Measurements from ENCODE around the gene CHD1. TPM values are rescaled to one million over a fixed set of nuclear protein-coding genes. Genes with fewer than 3 reads are reported as not detected.

The CHD1 gene
- total RNA-seq, 4 donors from 2014 or later, result 39.8 to 70.6 (median 54.1) TPM

DNA sequence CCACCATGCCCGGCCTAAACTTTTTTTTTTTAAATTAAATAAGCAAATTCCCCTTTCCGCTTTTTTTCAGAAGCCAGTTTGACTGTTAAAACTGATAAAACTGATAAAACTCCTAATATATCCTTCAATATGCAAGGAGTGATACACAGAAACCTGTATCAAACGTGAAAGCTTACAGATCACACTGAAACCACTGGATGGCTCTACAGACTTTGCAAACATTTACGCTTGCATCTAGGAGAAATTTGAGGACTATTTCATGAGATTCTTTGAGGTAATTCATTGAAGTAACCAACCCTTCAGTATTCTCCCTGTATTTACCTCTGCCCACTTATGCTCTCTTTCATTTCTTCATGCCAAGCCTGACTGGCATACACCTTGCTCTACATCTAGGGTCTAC, 40.6 kb upstream of the CHD1 start:
- TF ChIP-seq POLR2AphosphoS5 (IDR thresholded peaks at IDR 0.05), result no peak
- TF ChIP-seq EP300 (IDR thresholded peaks at IDR 0.05), result no peak
- TF ChIP-seq, protein P1, sequence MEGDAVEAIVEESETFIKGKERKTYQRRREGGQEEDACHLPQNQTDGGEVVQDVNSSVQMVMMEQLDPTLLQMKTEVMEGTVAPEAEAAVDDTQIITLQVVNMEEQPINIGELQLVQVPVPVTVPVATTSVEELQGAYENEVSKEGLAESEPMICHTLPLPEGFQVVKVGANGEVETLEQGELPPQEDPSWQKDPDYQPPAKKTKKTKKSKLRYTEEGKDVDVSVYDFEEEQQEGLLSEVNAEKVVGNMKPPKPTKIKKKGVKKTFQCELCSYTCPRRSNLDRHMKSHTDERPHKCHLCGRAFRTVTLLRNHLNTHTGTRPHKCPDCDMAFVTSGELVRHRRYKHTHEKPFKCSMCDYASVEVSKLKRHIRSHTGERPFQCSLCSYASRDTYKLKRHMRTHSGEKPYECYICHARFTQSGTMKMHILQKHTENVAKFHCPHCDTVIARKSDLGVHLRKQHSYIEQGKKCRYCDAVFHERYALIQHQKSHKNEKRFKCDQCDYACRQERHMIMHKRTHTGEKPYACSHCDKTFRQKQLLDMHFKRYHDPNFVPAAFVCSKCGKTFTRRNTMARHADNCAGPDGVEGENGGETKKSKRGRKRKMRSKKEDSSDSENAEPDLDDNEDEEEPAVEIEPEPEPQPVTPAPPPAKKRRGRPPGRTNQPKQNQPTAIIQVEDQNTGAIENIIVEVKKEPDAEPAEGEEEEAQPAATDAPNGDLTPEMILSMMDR (IDR thresholded peaks at IDR 0.05), result no peak
- no peak for TF ChIP-seq POLR2A (IDR thresholded peaks at IDR 0.05)
- no peaks in the 10 kb centered on the region for H3K4me1 ChIP-seq
- H3K27me3 ChIP-seq, result no peaks in the 10 kb centered on the region
- 94% methylated on average over 4 of the region's 4 CpGs for WGBS
- no peaks in the 10 kb centered on the region for H3K36me3 ChIP-seq
- H3K27ac ChIP-seq, result no peak overlapping the region
- H3K9me3 ChIP-seq, result no peaks in the 10 kb centered on the region
- DNase-seq (ENCODE audit: low spot score in 2 of 2), result no peak
- H3K4me3 ChIP-seq, result no peak overlapping the region

DNA sequence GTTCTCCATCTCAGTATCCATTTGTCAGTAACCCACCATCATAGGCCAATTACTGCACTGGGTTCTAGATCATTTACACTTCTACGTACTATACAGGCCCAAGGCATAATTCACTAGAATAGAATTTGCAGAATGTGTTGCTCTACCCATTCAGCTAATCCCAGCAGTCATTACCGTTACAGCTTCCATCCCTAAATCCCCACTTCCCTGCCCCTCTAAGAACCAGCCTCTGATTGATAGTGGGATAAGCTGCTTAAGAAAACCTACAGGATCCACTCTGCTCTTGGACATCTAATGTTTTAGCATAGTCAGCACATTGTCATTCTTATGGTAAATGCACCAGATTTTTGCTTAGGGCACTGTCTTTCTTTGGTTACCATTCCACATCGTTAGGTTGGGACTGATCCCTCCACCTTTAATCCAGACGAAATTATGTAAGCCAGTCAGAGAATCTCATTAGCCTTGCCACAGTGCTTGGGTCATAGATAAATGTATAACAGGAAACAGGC, 39.3 kb upstream of the CHD1 start:
- H3K4me3 ChIP-seq, result no peak overlapping the region
- TF ChIP-seq, protein P1 (IDR thresholded peaks at IDR 0.05), result no peak
- TF ChIP-seq EP300 (IDR thresholded peaks at IDR 0.05) (no peak), POLR2AphosphoS5 (IDR thresholded peaks at IDR 0.05) (no peak), POLR2A (IDR thresholded peaks at IDR 0.05) (no peak)
- no peak for DNase-seq (ENCODE audit: low spot score in 2 of 2)
- 91% methylated on average over 4 of the region's 4 CpGs for WGBS
- H3K27me3 ChIP-seq, result no peaks in the 10 kb centered on the region
- H3K36me3 ChIP-seq, result no peaks in the 10 kb centered on the region
- H3K9me3 ChIP-seq, result no peaks in the 10 kb centered on the region
- H3K4me1 ChIP-seq, result no peaks in the 10 kb centered on the region
- no peak overlapping the region for H3K27ac ChIP-seq

DNA sequence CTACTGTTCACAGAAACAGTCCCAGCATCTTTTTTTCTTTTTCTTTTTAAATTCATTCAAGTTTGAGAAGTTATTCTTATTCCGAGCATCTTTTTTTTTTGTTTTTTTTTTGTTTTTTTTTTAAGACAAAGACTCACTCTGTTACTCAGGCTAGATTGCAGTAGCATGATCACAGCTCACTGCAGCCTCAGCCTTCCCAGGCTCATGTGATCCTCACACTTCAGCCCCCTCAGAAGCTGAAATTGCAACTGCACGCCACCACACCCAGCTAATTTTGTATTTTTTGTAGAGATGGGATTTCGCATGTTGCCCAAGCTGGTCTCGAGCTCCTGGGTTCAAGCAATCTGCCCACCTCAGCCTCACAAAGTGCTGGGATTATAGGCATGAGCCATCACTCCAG, 36.4 kb upstream of the CHD1 start:
- Histone ChIP-seq H3K36me3 (no peaks in the 10 kb centered on the region), H3K27me3 (no peaks in the 10 kb centered on the region), H3K9me3 (no peaks in the 10 kb centered on the region), H3K4me3 (no peak overlapping the region), H3K4me1 (no peaks in the 10 kb centered on the region), H3K27ac (no peak overlapping the region)
- 92% methylated on average over 4 of the region's 4 CpGs for WGBS
- no peak for TF ChIP-seq POLR2A (IDR thresholded peaks at IDR 0.05)
- TF ChIP-seq POLR2AphosphoS5 (IDR thresholded peaks at IDR 0.05), result no peak
- no peak for DNase-seq (ENCODE audit: low spot score in 2 of 2)

DNA sequence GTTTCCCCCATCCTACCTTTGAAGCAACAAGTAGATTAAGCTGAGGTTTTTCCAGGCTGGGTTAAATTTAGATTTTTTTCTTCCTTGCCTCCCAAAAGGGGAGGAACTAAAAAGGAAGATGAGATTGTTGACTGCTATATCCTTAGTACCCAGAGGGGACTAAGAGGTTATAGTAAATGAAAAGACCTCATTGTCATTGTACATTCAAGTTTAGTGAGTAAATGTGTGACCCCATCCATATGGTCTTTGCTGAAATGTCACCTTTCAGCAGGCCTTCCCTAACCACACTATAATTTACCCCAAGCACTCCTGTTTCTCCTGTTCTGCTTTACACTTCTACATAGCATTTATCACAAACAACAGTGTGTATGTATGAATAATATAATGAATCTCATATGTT, 35.8 kb upstream of the CHD1 start:
- TF ChIP-seq, protein P1 (IDR thresholded peaks at IDR 0.05), result no peak
- no peak for TF ChIP-seq EP300 (IDR thresholded peaks at IDR 0.05)
- no peak for DNase-seq (ENCODE audit: low spot score in 2 of 2)
- H3K27ac ChIP-seq, result no peak overlapping the region

DNA sequence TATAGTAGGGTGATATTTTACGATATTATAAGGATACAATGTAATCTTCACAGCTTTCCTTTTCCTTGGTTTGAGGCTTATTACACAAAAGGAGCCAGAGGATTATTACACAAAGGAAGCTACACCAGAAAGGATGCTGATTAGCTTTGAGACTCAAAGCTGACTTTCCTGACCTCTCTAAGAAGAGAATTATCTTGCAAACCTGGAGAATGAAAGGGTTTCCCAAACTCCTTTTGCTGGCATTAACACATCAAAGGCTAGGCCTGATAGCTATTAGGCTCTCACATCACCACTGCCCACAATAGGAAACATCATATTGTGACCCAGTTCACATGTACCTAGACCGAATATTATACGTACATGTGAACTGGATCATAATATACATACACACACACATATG, 34.2 kb upstream of the CHD1 start:
- no peaks in the 10 kb centered on the region for H3K9me3 ChIP-seq
- 86% methylated on average over 3 of the region's 3 CpGs for WGBS
- H3K4me1 ChIP-seq, result no peaks in the 10 kb centered on the region
- no peak overlapping the region for H3K4me3 ChIP-seq
- no peak overlapping the region for H3K27ac ChIP-seq
- DNase-seq (ENCODE audit: low spot score in 2 of 2), result no peak
- H3K36me3 ChIP-seq, result no peaks in the 10 kb centered on the region
- no peaks in the 10 kb centered on the region for H3K27me3 ChIP-seq
- TF ChIP-seq POLR2A (IDR thresholded peaks at IDR 0.05) (no peak), POLR2AphosphoS5 (IDR thresholded peaks at IDR 0.05) (no peak), EP300 (IDR thresholded peaks at IDR 0.05) (no peak)
- TF ChIP-seq, protein P1 (IDR thresholded peaks at IDR 0.05), result no peak

More for the DNA sequence above, 35.8 kb upstream of the CHD1 start:
- Histone ChIP-seq H3K4me1 (no peaks in the 10 kb centered on the region), H3K27me3 (no peaks in the 10 kb centered on the region), H3K36me3 (no peaks in the 10 kb centered on the region), H3K9me3 (no peaks in the 10 kb centered on the region), H3K4me3 (no peak overlapping the region)

DNA sequence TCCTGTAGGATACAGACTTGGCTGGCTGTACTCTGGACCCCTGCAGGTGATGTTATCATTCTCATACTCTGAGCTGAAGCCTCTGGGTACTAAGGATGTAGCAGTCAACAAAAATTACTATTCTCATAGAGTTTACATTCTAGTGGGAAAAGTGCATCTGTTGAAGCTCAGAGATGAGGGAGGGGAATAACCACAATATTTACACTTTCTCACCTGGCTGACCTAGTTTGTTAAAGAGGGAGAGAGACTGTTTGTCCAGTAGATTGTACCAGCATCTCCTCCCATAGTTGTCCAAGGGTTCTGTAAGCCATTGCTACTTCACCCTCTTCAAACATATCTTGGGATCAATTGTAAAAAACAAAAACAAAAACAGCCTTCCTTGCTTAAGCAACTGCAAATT, 33.8 kb upstream of the CHD1 start:
- DNase-seq (ENCODE audit: low spot score in 2 of 2), result no peak
- TF ChIP-seq EP300 (IDR thresholded peaks at IDR 0.05) (no peak), POLR2A (IDR thresholded peaks at IDR 0.05) (no peak), POLR2AphosphoS5 (IDR thresholded peaks at IDR 0.05) (no peak)
- TF ChIP-seq, protein P1 (IDR thresholded peaks at IDR 0.05), result no peak
- Histone ChIP-seq H3K27me3 (no peaks in the 10 kb centered on the region), H3K4me3 (no peak overlapping the region), H3K4me1 (no peaks in the 10 kb centered on the region), H3K36me3 (no peaks in the 10 kb centered on the region), H3K27ac (no peak overlapping the region), H3K9me3 (no peaks in the 10 kb centered on the region)
